ENCODE results near the gene NAT16. TPM values are rescaled to one million over a fixed set of nuclear protein-coding genes. Genes with fewer than 3 reads are reported as not detected.
A peak's percentile ranks its signal among the peaks of the same experiment; 100 is the strongest.
"Not testable (repeated sequence)": the region's sequence is repeated elsewhere in the genome, so short reads cannot be mapped to it uniquely, and the experiment has no call there.

The NAT16 gene
- total and polyA plus RNA-seq, 2 donors (not counting 1 experiment from before 2014, with no cell fraction given), result not detected

DNA sequence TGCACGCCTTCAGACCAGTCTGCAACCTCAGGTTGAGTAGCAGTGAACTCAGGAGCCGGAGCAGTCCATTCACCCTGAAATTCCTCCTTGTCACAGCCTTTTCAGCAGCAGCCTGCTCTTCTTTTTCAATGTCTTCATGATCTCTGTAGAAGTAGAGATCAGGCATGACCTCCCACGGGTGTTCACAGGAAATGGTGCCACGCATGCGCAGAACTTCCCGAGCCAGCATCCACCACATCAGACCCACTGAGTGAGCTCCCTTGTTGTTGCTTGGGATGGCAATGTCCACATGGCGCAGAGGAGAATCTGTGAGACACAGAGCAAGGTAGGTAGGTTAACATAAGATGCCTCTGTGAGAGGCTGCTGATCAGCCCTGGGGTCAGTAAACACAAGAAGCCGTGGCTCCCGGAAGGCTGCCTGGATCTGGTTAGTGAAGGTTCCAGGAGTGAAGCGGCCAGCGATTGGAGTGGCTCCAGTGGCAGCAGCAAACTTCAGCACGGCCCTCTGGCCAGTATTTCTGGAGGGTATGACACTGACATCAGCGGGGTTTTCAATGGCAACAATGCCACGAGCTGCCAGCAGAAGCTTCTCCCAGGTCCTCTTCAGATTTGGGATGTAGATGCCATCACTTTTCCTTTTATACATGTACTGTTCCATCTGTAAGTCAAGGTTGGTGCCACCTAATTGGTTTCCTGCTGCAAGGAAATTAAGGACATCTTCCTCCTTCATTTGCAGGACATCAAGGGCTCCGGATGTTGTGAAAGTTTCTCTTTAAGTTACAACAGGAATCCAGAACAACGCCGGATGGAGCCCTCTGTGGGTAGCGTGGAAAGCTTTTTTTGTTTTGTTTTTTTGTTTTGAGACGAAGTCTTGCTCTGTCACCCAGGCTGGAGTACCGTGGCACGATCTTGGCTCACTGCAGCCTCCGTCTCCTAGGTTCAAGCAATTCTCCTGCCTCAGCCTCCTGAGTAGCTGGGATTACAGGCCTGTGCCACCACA lies 23.9 kb upstream of the NAT16 start:
- Histone ChIP-seq H3K9me3 (ENCODE audit: control extremely low read depth in 1 of 3, control insufficient read depth in 2 of 3, insufficient read depth in 1 of 3, low read length in 2 of 3) (peaks cover 0 to 19% (median 0%) of the 10 kb centered on the region in 3 donors), H3K4me1 (ENCODE audit: control insufficient read depth in 2 of 2, insufficient read depth in 2 of 2, low read length in 2 of 2) (peaks cover 18 to 27% of the 10 kb centered on the region in 2 donors), H3K27me3 (replicated peaks in 1 of 4; ENCODE audit: control extremely low read depth in 1 of 4, control insufficient read depth in 3 of 4, insufficient read depth in 4 of 4, low read length in 3 of 4) (peaks cover 0 to 32% (median 16%) of the 10 kb centered on the region in 4 experiments)
- ATAC-seq (ENCODE audit: low read depth); DNase-seq; intact Hi-C loops (cut with micrococcal nuclease); H3K27ac ChIP-seq (ENCODE audit: low read length in 2 of 2); H4K20me1 ChIP-seq (ENCODE audit: control insufficient read depth, insufficient read depth, low read length, poor library complexity, severe bottlenecking); H3K9me3 Mint-ChIP-seq (ENCODE audit: insufficient read depth); H3K4me3 ChIP-seq (ENCODE audit: control extremely low read depth in 1 of 5, extremely low read depth in 1 of 5, insufficient read depth in 1 of 5, low read depth in 2 of 5, low read length in 4 of 5); H3K79me2 ChIP-seq (ENCODE audit: control insufficient read depth, insufficient read depth, low read length); H3K36me3 ChIP-seq (replicated peaks in 1 of 2; ENCODE audit: control extremely low read depth in 1 of 2, control insufficient read depth in 1 of 2, extremely low read depth in 1 of 2, insufficient read depth in 2 of 2, low read length in 1 of 2); H3K27ac Mint-ChIP-seq; POLR2A ChIA-PET; H3K9ac ChIP-seq (ENCODE audit: low read length); H2AFZ ChIP-seq (ENCODE audit: insufficient read depth, low read depth, low read length, poor library complexity, severe bottlenecking); H3K4me2 ChIP-seq (replicated peaks; ENCODE audit: low read depth, low read length, poor library complexity, severe bottlenecking): not testable (repeated sequence)
- CTCF ChIA-PET, result interaction anchor here (1.4 to 1.7 kb wide), 2 partner anchors 9 to 12 kb away, joined by 3 to 7 read pairs; no protein-coding TSS in a partner anchor
- Mint-ChIP-seq H3K4me3 (peak overlapping the region; percentile 17), H3K27me3 (peaks cover 22% of the 10 kb centered on the region), H3K4me1 (peaks cover 23% of the 10 kb centered on the region)
- WGBS (ENCODE audit: insufficient coverage), result 80% methylated on average over 18 of the region's 22 CpGs

DNA sequence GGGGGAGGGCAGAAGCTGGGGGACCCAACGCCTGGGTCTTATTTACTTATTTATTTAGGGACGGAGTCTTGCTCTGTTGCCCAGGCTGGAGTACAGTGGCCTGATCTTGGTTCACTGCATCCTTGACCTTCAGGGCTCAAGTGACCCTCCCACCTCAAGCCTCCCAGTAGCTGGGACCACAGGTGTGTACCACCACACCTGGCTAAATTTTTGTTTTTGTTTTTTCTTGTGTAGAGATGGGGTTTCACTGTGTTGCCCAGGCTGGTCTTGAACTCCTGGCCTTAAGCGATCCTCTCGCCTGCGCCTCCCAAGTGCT lies 22.5 kb upstream of the NAT16 start:
- peaks cover 0 to 19% (median 0%) of the 10 kb centered on the region in 3 donors for H3K9me3 ChIP-seq (ENCODE audit: control extremely low read depth in 1 of 3, control insufficient read depth in 2 of 3, insufficient read depth in 1 of 3, low read length in 2 of 3)
- Mint-ChIP-seq H3K9me3 (ENCODE audit: insufficient read depth) (no peaks in the 10 kb centered on the region), H3K4me1 (peaks cover 23% of the 10 kb centered on the region), H3K4me3 (no peak overlapping the region), H3K27ac (no peak overlapping the region), H3K27me3 (peaks cover 24% of the 10 kb centered on the region)
- no peak overlapping the region for H2AFZ ChIP-seq (ENCODE audit: insufficient read depth, low read depth, low read length, poor library complexity, severe bottlenecking)
- H3K27ac ChIP-seq (ENCODE audit: low read length in 2 of 2), result no peak overlapping the region
- DNase-seq, result no peak
- no peaks in the 10 kb centered on the region for H3K79me2 ChIP-seq (ENCODE audit: control insufficient read depth, insufficient read depth, low read length)
- H3K4me1 ChIP-seq (ENCODE audit: control insufficient read depth in 2 of 2, insufficient read depth in 2 of 2, low read length in 2 of 2), result peaks cover 18 to 27% of the 10 kb centered on the region in 2 donors
- H3K36me3 ChIP-seq (replicated peaks in 1 of 2; ENCODE audit: control extremely low read depth in 1 of 2, control insufficient read depth in 1 of 2, extremely low read depth in 1 of 2, insufficient read depth in 2 of 2, low read length in 1 of 2), result no peaks in the 10 kb centered on the region
- no peaks in the 10 kb centered on the region for H4K20me1 ChIP-seq (ENCODE audit: control insufficient read depth, insufficient read depth, low read length, poor library complexity, severe bottlenecking)
- H3K27me3 ChIP-seq (replicated peaks in 1 of 4; ENCODE audit: control extremely low read depth in 1 of 4, control insufficient read depth in 3 of 4, insufficient read depth in 4 of 4, low read length in 3 of 4), result peaks cover 0 to 39% (median 16%) of the 10 kb centered on the region in 4 experiments
- peak overlapping the region; percentile 73 for H3K4me2 ChIP-seq (replicated peaks; ENCODE audit: low read depth, low read length, poor library complexity, severe bottlenecking)
- intact Hi-C loops (cut with micrococcal nuclease), result no loop called here
- 100% methylated on average over 3 of the region's 5 CpGs for WGBS (ENCODE audit: insufficient coverage)
- POLR2A ChIA-PET, result no interaction called here
- no peak overlapping the region for H3K4me3 ChIP-seq (ENCODE audit: control extremely low read depth in 1 of 5, extremely low read depth in 1 of 5, insufficient read depth in 1 of 5, low read depth in 2 of 5, low read length in 4 of 5)
- ATAC-seq (ENCODE audit: low read depth), result no peak
- CTCF ChIA-PET, result interaction anchor here (2.8 kb wide), 1 partner anchor 59 kb away, joined by 10 read pairs; no protein-coding TSS in a partner anchor
- TF ChIP-seq EZH2 (IDR thresholded peaks at IDR 0.05; ENCODE audit: borderline replicate concordance, insufficient read depth, low read depth, low read length, poor library complexity, severe bottlenecking), result no peak
- TF ChIP-seq CTCF (IDR thresholded peaks at IDR 0.05), result no peak
- no peak overlapping the region for H3K9ac ChIP-seq (ENCODE audit: low read length)

Data from B cell (primary cell).